NCI-H446 treated with DMSO at 0.1 percent for 48 hours (cell line): ENCODE measurements around the gene FLNB.

Source experiments
- DNase-seq: peaks from one replicate; lab custom pipeline; 2025; lab: John Stamatoyannopoulos, UW

FLNB gene

DNA sequence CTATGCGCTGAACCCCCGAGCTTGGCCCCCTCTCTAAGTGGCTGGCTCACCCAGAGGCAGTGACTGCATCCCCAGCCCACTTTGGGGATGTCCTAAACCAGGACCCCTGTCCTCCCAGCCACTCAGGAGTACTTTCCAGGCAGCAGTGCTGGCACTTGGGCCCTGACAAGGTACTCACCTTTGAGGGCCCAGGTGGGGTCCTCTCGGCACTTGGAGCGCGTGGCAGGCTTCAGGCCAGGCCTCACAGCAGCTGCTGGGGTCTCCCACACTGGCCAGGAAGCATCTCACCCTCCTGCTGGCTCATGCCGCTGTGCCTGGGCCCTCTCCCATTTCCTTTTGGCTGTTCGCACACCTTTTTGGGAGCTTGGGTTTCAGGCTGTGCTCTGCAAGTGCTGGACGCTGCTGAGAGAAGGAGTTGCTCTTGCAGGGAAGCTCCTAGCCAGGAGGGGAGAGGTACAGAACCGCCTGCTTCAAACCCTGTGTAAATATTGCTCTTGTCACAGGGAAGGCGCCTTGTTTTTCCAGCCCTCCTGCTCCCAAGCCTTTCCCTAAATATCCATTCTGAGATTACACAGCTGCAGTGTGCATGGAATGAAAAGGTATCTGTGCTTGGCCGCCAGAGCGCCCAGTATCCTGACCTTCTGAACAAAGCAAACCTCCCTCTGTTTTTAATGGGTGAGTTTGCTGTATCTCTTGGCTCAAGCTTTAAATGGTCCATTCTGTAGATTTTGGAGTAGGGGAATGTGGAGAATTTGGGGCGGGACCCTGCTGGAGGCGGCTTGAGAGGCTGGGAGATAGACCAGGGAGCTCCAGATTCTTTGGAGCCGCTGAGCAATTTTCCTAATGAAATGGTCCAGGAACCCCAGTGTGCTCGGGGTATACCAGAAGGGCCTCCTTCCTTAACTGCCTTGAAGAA is 156.9 kb downstream of the FLNB start:
- no peak for DNase-seq

DNA sequence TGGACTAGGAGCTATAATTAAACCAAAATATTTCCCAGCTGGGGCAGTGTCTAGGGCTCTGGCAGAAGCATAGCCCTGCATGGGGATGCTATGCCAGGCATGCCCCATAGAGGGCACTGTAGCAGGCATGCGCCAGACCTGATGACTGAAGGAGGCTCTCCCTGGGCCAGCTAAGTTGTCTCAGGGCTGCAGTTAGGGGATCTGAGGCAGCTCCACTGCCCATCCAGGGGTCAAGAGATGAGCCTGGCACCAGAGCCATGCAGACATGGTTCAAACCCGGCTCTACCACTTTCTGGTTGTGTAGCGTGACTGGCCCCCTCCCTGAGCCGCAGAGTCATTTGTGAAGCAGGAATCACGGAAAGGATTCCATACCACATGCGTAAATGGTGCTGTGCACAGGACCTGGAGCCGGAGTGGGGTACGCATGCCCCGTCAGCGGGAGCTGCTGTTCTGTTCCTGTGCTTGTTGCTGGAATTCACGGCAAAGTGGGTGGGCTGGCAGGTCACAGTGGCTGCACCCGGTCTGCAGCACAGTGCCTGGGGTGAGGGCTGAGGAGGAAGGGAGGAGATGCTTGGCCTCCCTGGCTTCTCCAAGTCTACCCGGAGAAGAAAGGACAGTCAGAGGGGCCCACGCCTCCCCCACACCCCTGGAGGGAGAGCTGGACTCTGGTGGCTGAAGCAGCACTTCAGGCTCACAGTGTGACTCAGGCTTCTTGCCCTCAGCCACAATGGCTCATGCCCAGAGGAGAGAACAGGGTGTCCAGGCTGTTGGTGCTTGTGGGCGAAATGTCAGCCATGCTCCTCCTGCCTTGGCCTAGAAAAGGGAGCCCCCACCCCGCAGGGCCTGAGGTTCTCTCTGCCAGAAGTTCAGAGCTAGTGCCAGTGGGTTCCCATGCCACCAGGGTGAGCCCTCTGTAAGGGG is 159.5 kb downstream of the FLNB start:
- DNase-seq, result no peak

DNA sequence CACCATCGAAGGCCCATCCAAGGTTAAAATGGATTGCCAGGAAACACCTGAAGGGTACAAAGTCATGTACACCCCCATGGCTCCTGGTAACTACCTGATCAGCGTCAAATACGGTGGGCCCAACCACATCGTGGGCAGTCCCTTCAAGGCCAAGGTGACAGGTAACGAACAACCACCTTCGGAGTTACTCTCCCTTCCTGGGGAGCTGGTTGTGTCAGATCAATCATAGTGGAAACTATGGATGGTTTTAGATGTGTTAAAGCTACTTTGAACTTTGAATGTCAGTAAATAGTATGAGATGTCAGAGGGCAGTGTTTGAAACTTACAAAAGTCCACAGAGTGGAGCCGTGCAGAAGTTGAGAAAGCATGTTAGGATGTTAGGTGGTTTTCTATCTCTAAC is 160.3 kb downstream of the FLNB start:
- DNase-seq, result no peak

DNA sequence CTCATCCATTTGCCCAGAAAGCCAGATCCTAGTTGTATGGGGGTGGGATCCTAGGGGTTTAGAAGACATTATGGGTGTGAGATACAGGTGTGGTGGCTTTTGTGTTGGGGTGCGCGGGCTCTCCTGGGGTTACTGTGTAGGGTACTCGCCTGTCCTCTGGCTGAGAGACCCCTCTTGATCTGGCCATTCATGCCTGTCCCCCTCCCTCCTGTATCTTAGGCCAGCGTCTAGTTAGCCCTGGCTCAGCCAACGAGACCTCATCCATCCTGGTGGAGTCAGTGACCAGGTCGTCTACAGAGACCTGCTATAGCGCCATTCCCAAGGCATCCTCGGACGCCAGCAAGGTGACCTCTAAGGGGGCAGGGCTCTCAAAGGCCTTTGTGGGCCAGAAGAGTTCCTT is 161.1 kb downstream of the FLNB start:
- DNase-seq, result no peak

DNA sequence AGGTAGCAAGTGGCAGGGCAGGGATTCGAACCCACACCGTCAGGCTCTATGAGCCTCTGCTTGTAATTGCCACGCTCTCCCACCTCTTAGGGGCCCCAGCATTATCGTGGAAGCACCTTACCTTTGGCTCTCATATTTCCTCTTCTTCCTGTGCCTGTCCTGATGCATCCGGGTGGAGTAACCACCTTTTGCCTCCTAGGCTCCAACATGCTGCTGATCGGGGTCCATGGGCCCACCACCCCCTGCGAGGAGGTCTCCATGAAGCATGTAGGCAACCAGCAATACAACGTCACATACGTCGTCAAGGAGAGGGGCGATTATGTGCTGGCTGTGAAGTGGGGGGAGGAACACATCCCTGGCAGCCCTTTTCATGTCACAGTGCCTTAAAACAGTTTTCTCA is 162.2 kb downstream of the FLNB start:
- DNase-seq, result no peak

DNA sequence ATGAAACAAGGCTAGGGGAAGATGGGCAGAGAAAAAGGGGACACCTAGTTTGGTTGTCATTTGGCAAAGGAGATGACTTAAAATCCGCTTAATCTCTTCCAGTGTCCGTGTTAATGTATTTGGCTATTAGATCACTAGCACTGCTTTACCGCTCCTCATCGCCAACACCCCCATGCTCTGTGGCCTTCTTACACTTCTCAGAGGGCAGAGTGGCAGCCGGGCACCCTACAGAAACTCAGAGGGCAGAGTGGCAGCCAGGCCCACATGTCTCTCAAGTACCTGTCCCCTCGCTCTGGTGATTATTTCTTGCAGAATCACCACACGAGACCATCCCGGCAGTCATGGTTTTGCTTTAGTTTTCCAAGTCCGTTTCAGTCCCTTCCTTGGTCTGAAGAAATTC is 162.9 kb downstream of the FLNB start:
- no peak for DNase-seq

DNA sequence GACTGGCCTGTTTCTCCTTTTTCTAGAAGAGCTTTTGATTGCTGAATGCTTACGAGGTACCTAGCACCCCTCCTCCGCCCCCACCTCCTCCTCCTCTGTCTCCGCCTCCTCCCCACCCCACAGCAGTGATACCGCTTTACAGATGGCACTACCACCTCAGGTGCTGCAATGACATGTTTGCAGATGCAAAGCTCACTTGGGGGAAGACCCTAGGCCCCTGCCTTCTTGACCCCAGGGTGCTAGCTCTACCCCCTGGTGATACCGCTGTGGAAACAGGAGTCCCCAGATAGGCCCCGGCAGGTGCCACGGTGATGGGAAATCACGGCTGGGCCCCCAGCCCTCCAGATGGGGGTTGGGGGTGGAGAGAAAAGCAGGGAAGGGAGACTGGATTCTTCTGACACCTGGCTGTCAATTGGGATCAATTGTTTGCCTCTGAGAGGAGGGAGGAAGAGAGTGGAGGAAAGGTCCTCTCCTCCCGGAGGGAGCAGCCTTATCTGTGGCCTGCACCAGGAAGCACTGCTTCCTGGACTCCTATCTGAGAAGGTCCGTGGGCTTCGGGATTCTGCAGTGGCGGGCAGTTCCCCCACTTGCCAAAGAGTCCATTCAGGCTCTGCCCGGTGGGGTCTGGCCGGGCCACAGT is 164.9 kb downstream of the FLNB start:
- no peak for DNase-seq

DNA sequence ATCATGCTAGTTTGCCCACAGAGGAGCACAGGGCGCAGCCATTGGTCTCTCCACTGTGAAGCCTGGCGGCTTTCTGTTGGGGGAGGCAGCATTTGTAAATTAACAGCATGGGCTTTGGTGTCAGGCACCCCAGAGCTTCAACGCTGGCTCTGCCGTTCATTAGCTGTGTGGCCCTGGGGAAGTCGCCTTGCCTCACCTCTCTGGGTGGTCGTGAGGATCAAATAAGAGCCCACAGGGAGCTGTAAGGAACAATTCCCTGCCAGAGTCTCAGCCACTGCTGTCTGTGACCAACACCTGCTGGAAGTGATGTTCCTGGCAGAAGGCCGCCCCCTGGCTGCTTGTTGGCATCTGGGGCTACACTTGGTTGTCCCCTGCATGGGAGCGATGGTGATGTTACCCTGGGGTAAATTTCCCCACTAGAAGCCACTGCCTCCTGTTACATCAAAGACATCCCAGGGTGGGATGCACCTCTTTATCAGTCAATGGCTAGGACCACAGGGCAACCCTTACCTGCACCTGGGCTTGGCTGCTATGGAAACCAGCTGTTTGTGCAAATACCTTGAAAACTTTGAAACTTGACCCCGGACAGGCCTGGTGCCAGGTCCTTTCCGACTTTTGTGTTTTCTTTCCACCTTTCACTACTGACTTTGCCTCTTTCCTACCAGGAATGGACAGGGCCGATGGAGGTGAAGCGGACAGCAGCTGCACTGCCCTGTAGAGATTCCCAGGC is 165.6 kb downstream of the FLNB start:
- no peak for DNase-seq

DNA sequence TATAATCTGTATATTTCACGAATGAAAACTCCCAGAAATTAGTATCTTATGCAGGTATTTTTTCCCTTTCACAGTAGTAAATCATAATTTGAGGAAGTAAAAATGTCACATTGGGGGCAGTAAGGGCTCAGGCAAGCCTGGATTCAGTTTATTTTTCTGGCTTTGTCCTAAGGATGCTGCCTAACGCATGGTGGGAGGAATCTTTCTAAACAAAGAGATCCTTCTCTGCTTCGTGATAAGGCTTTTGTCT is 166.9 kb downstream of the FLNB start:
- DNase-seq, result no peak

DNA sequence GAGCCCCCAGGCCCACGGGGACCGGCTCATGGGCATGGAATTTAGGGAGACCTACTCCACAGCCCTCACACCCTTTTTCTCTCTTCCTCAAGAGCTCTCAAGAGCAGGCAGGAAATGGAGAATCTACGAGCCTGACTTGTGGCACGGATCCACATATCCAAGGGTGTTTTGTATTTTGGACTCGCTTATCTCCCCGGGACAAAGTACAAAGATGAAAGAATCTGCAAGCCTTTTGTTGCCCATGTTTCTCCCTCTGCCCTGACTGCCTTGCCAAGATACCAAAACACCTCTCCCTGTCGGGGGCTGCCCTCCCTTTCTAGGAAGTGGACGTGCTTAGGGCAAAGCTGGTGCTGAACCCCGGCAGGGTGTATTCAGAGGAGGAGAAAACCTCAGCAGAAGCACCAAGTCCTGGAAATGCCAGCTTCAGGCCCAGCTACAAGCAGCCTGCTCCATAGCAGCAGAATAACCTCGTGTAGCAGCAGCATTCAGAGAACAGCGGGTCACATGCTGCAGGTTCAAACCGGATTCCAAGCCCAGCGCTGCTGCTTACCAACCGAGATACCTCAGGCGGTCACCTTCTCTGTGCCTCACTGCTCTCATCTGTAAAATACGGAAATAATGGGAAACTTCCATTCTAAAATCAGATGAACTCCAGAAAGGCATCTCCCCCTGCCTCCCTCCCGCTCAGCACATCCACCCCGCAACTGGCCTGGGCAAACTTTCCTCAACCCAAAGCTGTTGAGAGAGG is 167.4 kb downstream of the FLNB start:
- no peak for DNase-seq

DNA sequence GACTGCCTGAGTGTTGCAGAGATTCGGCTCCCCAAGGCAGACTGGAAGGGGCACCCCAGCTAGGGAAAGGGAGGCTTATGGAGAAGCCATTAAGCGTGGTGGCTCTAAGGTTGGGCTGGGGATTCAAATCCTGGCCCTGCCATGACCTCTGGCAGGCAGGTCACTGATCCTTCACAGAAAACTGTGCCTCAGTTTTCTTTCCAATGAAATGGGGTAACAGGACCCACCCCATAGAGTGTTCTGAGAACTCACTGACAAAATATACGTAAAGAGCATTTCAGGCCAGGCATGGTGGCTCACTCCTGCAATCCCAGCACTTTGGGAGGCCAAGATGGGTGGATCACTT is 167.9 kb downstream of the FLNB start:
- no peak for DNase-seq

DNA sequence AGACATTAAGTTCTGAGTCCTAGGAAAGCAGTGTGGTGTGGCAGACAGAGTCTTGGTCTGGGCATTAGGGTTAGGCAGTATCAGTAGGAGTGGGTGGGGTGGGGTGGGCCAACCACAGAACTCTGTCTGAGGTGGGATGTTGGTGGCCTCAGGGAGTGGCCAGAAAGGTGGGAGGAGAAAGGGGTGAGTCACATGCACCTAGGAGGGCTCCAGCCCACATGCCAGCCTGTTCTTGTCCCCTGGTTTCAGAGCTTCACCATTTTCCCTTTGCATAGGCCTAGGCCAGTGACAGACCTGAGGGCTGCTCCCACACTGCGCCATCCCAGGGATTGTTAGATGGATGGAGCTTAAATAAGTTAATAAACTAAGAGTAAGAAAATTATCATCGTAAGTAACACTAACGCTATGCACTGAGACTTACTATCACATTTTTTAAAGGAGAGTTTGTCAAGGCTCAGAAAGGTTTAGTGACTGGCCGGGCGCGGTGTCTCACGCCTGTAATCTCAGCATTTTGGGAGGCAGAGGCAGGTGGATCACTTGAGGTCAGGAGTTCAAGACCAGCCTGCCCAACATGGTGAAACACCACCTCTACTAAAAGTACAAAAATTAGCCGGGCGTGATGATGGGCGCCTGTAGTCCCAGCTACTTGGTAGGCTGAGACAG is 168.7 kb downstream of the FLNB start:
- no peak for DNase-seq

DNA sequence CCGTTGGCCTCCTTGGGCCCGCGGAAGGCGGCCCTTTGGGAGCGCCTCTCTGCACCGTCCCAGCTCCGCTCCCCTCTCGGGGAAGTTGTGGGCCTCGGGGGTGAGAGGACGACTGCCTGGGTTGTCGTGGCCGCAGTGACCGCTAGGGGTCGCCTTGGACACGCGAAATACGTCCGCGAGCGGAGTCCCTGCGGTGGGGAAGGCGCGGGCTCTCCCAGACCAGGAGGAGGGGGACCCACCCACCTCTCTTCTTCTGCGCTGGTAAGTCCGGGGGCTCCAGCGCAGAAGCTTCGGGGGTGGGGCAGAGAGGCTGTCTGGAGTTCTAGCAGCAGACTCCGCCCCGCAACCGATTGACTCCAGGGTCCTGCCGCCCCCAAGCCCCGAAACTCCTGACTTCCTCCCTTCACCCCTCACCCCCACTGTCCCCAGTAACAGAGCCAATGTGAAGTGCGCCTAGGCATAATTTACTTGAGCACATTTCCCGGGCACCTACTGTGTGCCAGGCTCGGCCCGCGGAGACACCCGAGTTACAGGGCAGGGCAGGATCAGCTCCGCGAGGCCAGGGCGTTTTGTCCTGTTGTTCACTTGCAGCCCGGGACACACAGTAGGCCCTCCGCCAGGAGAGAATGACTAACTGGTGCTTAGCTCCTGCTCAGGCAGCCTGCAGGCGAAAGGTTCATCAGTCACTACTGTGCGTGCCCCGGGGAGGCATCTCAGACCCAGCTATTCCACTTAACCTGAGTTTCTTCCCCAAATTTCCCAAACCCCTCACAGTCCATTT is 169.7 kb downstream of the FLNB start:
- no peak for DNase-seq

DNA sequence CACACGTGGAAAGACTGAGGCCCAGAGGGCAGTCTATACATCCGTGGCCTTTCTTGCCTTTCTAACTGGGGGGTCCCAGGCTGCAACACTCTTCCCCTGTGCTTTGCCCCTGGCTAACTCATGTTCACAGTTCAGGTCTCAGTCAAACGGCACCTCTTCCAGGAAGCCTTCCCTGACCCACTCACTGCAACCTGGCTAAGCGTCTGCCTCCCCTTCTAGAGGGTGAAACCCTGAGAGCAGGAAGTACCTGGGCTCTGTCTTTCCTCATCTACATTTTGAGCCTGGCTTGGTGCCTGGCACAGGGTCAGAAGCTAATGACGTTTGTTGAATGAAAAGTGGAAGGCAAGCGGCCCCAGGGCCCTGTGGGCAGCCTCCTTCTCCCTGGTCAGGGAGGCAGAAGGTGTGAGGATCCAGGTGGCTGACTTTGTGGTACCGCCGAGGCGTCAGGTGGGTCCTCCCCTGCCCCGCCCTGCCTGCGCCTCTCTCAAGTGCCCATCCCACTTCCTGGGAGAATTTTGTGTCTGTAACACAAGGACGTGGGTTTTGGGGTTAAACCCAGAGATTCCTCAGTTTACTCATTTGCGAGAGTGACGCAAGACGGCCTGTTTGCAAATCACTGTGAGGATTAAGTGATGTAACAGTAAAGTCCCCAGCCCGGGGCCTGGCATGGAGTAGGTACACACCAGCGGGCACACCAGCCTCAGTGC is 170.5 kb downstream of the FLNB start:
- no peak for DNase-seq

DNA sequence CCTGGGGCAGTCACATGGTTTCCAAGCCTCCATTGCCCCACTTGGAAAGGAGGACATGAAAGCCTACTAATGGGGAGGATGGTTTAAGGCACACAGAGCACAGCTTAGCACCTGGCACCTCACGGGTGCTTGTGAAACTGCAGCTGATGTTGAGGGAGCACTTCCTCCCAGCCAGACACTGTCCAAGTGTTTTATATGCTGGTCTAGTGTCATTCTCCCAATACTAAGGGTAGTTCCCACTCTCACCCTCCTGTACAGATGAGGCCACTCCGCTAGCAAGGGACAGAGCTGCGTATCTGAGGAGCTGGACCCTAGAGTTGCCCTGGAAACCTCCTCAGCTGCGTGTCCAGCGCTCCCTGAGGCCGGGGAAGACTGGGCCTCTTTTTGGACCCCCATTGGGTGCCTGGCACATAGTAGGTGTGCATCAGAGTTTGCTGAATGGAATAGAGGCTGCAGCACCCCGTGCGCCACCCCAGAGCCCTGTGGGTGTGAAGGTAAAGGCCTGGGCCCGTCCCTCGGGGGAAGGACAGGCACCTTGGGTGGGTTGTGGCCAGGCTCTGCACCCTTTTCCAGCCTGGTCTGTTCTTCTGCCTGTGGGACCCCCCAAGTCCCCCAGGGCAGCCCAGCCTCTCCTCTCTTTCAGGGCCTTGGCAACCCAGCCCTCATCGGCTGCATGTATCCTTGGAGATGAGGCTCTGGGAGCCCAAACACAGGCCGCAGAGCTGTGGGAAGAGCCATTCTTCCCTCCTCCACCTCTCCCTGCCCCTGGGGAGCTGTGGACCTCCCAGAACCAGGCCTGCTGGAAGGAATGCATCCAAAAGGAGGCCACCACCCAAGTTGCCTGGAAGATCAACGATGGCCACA is 171.2 kb downstream of the FLNB start:
- DNase-seq, result no peak

DNA sequence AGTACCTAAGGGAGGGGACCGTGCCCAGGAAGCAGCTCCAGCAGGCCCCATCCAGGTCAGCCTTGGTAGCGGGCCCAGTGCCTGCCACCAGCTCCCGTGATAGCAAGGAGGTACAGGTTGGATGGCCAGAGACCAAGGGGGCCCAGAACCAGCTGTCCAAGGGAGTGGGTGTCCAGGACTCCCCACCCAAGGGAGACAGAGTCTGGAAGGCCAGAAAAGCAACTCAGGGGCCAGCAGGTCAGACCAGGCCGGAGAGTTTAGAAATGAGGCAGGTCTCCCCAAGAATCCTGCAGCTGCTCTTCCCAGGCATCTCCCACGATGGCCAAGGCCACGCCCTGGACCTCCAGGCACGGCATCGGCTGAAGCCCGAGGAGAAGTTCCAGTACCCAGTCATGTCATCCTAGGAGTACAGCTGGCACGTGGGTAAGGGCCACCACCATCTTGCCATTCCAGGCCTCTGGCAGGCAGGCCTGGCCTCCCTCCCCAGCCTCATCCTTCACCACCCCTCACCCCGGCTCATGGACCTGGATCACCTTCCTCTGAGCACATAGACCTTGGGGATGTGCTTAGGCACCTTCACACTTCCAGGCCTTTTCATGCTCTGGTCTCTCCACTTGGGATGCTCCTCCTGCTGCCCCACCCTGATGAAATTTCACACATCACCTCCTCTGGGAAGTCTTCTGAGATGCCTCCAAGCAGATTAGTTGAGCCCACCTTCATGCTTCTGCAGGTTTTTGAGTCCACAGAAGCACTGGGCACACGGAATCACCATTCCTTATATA is 172.1 kb downstream of the FLNB start:
- DNase-seq, result no peak

DNA sequence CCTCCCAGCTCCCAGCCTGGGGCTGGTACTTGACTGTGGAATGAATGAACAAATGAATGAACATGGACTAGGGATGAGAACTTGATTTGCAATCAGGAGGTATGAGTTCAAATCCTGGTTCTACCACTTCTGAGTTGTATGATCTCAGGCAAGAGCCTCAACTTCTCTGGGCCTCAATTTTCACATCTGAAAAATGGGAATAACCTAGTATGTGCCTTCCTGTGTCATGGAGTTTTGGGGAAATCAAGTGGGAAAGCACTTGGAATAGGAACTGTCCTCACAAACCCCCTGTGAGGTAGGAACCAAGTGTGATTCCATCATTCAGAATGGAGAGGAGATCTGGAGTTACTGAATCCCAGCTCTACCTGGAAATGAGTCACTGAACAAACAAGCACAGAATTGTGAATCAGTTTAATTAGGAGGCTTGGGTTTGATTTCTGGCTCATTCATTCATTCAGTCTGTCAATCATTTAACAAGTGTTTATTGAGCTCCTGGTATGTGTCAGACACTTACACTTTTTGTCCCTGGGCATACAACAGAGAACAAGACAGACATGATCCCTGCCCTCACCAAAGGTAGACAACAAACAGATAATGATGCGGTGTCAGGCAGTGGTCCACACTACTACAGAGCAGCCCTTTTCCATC is 172.8 kb downstream of the FLNB start:
- DNase-seq, result no peak
